HCT116 (cell line): Measurements from ENCODE around the gene LIPI. TPM values are rescaled to one million over a fixed set of nuclear protein-coding genes. Genes with fewer than 3 reads are reported as not detected.

ENCODE experiments used
- ATAC-seq: fragments of 200-7000 bp; cut with Tn5 transposase; 2 replicates; pipeline ENCODE4 v1.9.1; 2020; ENCODE audit warnings: mild to moderate bottlenecking, moderate library complexity
- BruUV-seq: library from RNA; stranded (reverse); fragments of 400-500 nt; replicated peaks from 2 replicates; lab custom pipeline; 2021; lab: Mats Ljungman, UMichigan
- CTCF ChIA-PET: fragments of 300-600 bp; sonication (Branson Sonifier 250); formaldehyde crosslinking; loops from one replicate; lab custom pipeline; 2021; ENCODE audit warnings: antibody characterized with exemption; lab: Charles Lee
- POLR2A ChIA-PET: fragments of 300-600, 350-600 bp; sonication (Branson Sonifier 250); formaldehyde crosslinking; loops from one replicate; lab custom pipeline; 2021; ENCODE audit warnings: antibody characterized with exemption; lab: Charles Lee
- RAD21 ChIA-PET, 2 experiments: fragments of 300-600 bp; sonication (Branson Sonifier 250); formaldehyde crosslinking; loops; one replicate each; lab custom pipeline; 2023; ENCODE audit warnings: low total read pairs in 2 of 2; ENCODE audit not compliant: uncharacterized antibody in 2 of 2, unreplicated experiment in 2 of 2, low non-redundant PET in 1 of 2; lab: Charles Lee
- DNase-seq: peaks from one replicate; pipeline ENCODE4 v3.0.0-alpha.2; 2010; ENCODE audit warnings: low read depth, low spot score
- H2AFZ ChIP-seq: fragments of 200-600 bp; shearing (Covaris generic), sonication (generic); 2 replicates; pipeline ENCODE4 v1.6.1; 2017; ENCODE audit warnings: low read depth, mixed run types, mixed read lengths, antibody characterized with exemption, low read length; ENCODE audit not compliant: poor library complexity, severe bottlenecking
- H3K27ac ChIP-seq: 2 replicates; pipeline ENCODE4 v1.5.1; 2012; ENCODE audit warnings: low read depth, low read length
- H3K27me3 ChIP-seq: fragments of 200-600 bp; sonication (generic); 2 replicates; pipeline ENCODE4 v1.6.1; 2016; ENCODE audit warnings: mixed run types, low read length, mixed read lengths; ENCODE audit not compliant: insufficient read depth
- H3K36me3 ChIP-seq, 2 experiments: fragments of 200-500 bp in 1 of 2; fragments of 200-600 bp in 1 of 2; sonication (Bioruptor generic) in 1 of 2; sonication (generic) in 1 of 2; 2 replicates each; pipeline versions ENCODE4 v1.5.1 to v1.6.1; 2014 to 2016; ENCODE audit warnings: low read length in 2 of 2, inconsistent platforms in 1 of 2, mixed read lengths in 1 of 2, mixed run types in 1 of 2; ENCODE audit not compliant: insufficient read depth in 2 of 2, control insufficient read depth in 1 of 2
- H3K4me1 ChIP-seq, 2 experiments: fragments of 200-600 bp in 1 of 2; sonication (generic) in 1 of 2; 2 replicates each; pipeline versions ENCODE4 v1.5.1 to v1.6.1; 2012 to 2017; ENCODE audit warnings: low read length in 2 of 2, inconsistent platforms in 1 of 2, mild to moderate bottlenecking in 1 of 2, mixed read lengths in 1 of 2, mixed run types in 1 of 2, moderate library complexity in 1 of 2; ENCODE audit not compliant: insufficient read depth in 2 of 2, control insufficient read depth in 1 of 2
- H3K4me2 ChIP-seq: fragments of 200-600 bp; sonication (generic); 2 replicates; pipeline ENCODE4 v1.6.1; 2017; ENCODE audit warnings: mixed run types, low read length, mixed read lengths
- H3K4me3 ChIP-seq, 2 experiments: fragments of 200-600 bp in 1 of 2; sonication (generic) in 1 of 2; replicated peaks in 1 of 2; 2 replicates each; pipeline ENCODE4 v1.5.1; 2011 to 2016; ENCODE audit warnings: low read length in 2 of 2, control low read depth in 1 of 2, low read depth in 1 of 2, mild to moderate bottlenecking in 1 of 2, mixed read lengths in 1 of 2, mixed run types in 1 of 2
- H3K79me2 ChIP-seq: fragments of 200-600 bp; sonication (generic); 2 replicates; pipeline ENCODE4 v1.6.1; 2017; ENCODE audit warnings: mild to moderate bottlenecking, mixed run types, low read length, moderate library complexity, mixed read lengths; ENCODE audit not compliant: insufficient read depth
- H3K9ac ChIP-seq: fragments of 200-600 bp; sonication (generic); 2 replicates; pipeline ENCODE4 v1.6.1; 2016; ENCODE audit warnings: low read length, mixed read lengths
- H3K9me2 ChIP-seq: fragments of 200-600 bp; sonication (generic), shearing (Covaris generic); 2 replicates; pipeline ENCODE4 v1.6.1; 2017; ENCODE audit warnings: mixed run types, mild to moderate bottlenecking, moderate library complexity; ENCODE audit not compliant: insufficient read depth
- H3K9me3 ChIP-seq, 2 experiments: fragments of 200-500 bp in 1 of 2; fragments of 200-600 bp in 1 of 2; sonication (Bioruptor generic) in 1 of 2; sonication (generic) in 1 of 2; 2 replicates each; pipeline ENCODE4 v1.6.1; 2014 to 2017; ENCODE audit warnings: low read length in 2 of 2, mixed read lengths in 2 of 2, inconsistent platforms in 1 of 2, low read depth in 1 of 2, mild to moderate bottlenecking in 1 of 2, mixed run types in 1 of 2, moderate library complexity in 1 of 2; ENCODE audit not compliant: control insufficient read depth in 1 of 2, insufficient read depth in 1 of 2
- H4K20me1 ChIP-seq: fragments of 200-600 bp; sonication (generic), shearing (Covaris generic); 2 replicates; pipeline ENCODE4 v1.6.1; 2017; ENCODE audit warnings: mixed run types, mild to moderate bottlenecking, moderate library complexity; ENCODE audit not compliant: insufficient read depth
- EZH2 ChIP-seq: fragments of 200-600 bp; sonication (generic); IDR thresholded peaks from 2 replicates; pipeline ENCODE4 v1.6.1; 2017; ENCODE audit warnings: antibody characterized with exemption, mixed run types
- FOSL1 ChIP-seq: IDR thresholded peaks from 2 replicates; pipeline ENCODE4 v1.6.1; 2012; ENCODE audit warnings: low read depth
- SP1 ChIP-seq: IDR thresholded peaks from 2 replicates; pipeline ENCODE4 v1.6.1; 2012; ENCODE audit warnings: low read depth
- ZNF274 ChIP-seq: fragments of 200-500 bp; sonication (Bioruptor generic); IDR thresholded peaks from 2 replicates; pipeline ENCODE4 v1.6.1; 2014; ENCODE audit warnings: mild to moderate bottlenecking, low read depth, low read length, inconsistent platforms
- intact Hi-C: fragments of 100-400 bp; cut with micrococcal nuclease; formaldehyde crosslinking; loops from 2 replicates; pipeline ENCODE4 v1.10.0; 2022
- total RNA-seq: library from RNA; stranded (reverse); gene quantifications from one replicate; pipeline ENCODE4 v1.2.1, GENCODE V29; 2021; ENCODE audit not compliant: unreplicated experiment
- TF ChIP-seq, protein P1 (sequence below): IDR thresholded peaks from 2 replicates; pipeline ENCODE4 v1.6.1; 2011; ENCODE audit warnings: mild to moderate bottlenecking, low read length, moderate library complexity; ENCODE audit not compliant: insufficient replicate concordance; ENCODE audit errors: extremely low read depth
- TF ChIP-seq, protein P2 (sequence below), 3 experiments: fragments of 200-600 bp in 1 of 3; sonication (generic) in 1 of 3; IDR thresholded peaks in 2 of 3; conservative IDR thresholded peaks in 1 of 3; 2 replicates each; pipeline ENCODE4 v1.5.1; 2012 to 2017; ENCODE audit warnings: low read depth in 2 of 3, low read length in 2 of 3, antibody characterized with exemption in 1 of 3, borderline replicate concordance in 1 of 3, control low read depth in 1 of 3, mild to moderate bottlenecking in 1 of 3, mixed read lengths in 1 of 3, mixed run types in 1 of 3, moderate library complexity in 1 of 3; ENCODE audit not compliant: insufficient read depth in 1 of 3

LIPI gene
- total RNA-seq, 1 experiment from 2014 or later, result not detected

DNA sequence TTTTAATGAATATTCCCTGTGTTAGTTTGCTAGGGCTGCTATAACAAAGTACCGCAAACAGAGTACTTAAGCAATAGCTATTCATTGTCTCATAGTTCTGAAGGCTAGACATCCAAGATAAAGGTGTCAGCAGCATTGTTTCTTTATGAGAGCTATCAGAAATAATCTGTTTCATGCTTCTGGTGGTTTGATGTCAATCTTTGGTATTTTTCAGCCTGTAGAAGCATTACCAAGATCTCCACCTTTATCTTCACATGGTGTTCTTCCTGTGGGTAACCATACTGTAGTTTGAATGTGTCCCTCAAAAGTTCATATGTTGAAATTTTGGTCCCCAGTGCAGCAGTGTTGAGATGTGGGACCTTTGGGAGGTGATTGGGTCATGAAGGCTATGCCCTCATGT lies 12.6 kb upstream of the LIPI start:
- TF ChIP-seq, protein P1, sequence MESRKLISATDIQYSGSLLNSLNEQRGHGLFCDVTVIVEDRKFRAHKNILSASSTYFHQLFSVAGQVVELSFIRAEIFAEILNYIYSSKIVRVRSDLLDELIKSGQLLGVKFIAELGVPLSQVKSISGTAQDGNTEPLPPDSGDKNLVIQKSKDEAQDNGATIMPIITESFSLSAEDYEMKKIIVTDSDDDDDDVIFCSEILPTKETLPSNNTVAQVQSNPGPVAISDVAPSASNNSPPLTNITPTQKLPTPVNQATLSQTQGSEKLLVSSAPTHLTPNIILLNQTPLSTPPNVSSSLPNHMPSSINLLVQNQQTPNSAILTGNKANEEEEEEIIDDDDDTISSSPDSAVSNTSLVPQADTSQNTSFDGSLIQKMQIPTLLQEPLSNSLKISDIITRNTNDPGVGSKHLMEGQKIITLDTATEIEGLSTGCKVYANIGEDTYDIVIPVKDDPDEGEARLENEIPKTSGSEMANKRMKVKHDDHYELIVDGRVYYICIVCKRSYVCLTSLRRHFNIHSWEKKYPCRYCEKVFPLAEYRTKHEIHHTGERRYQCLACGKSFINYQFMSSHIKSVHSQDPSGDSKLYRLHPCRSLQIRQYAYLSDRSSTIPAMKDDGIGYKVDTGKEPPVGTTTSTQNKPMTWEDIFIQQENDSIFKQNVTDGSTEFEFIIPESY, result no peak
- no peaks in the 10 kb centered on the region for H3K36me3 ChIP-seq
- H3K9me2 ChIP-seq, result no peaks in the 10 kb centered on the region
- no TSS peak for BruUV-seq
- intact Hi-C loops, result no loop called here
- no peaks in the 10 kb centered on the region for H3K79me2 ChIP-seq
- no peak overlapping the region for H3K4me3 ChIP-seq
- no peak overlapping the region for H2AFZ ChIP-seq
- no peaks in the 10 kb centered on the region for H3K4me1 ChIP-seq
- RAD21 ChIA-PET, result no interaction called here
- POLR2A ChIA-PET, result no interaction called here
- H3K27ac ChIP-seq, result no peak overlapping the region
- H3K9me3 ChIP-seq, result peaks cover 0 to 26% of the 10 kb centered on the region in 2 experiments; a peak in 2 of 4 replicates
- no peak for DNase-seq
- no peak for ATAC-seq
- H3K27me3 ChIP-seq, result no peaks in the 10 kb centered on the region
- H3K9ac ChIP-seq, result no peak overlapping the region
- no peak overlapping the region for H3K4me2 ChIP-seq
- H4K20me1 ChIP-seq, result no peaks in the 10 kb centered on the region
- CTCF ChIA-PET, result no interaction called here

DNA sequence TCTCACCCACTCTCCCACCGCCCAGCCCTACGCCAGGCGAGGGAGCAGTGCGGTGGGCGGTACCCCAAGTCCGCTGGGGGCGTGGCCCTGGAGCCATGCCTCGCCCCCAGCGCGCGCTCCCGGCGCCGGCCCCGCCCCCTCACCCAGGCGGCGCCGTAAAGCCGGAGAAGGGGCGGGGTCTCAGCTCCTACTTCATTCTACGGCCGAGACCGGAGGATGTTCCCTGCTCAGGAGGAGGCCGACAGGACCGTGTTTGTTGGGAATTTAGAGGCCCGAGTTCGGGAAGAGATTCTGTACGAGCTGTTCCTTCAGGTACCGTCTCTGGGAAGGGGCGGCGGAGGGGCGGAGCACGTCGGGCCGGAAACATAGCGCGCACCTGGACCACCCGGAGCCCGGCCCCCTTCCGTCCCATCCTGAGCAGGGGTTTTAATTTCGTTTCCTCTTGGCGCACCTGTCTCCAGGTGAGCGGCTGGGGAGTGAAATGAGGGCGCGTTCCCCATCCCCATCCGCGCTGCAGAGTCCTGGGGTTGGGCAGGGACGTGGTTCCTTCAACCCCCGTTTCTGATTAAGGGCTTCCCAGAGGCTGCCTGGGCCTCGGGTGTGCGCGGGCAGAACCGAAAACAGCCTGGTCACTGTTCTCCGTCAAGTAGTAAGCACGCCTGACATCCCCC lies 5.4 kb upstream of the LIPI start, which contains the start of gene RBM11:
Gene RBM11, plus strand, starts transcription at position 187 of the 671 bp plus-strand sequence. Its CDS starts 30 bp downstream, at position 217.
- intact Hi-C loops, result no loop called here
- Histone ChIP-seq H3K27ac (no peak within 1 kb of the TSS), H3K9me3 (peaks cover 0 to 3% of the 10 kb centered on the region in 2 experiments; a peak in 2 of 4 replicates), H3K4me2 (no peak within 1 kb of the TSS)
- no peak for TF ChIP-seq FOSL1
- no peak for TF ChIP-seq ZNF274
- TF ChIP-seq, protein P2, sequence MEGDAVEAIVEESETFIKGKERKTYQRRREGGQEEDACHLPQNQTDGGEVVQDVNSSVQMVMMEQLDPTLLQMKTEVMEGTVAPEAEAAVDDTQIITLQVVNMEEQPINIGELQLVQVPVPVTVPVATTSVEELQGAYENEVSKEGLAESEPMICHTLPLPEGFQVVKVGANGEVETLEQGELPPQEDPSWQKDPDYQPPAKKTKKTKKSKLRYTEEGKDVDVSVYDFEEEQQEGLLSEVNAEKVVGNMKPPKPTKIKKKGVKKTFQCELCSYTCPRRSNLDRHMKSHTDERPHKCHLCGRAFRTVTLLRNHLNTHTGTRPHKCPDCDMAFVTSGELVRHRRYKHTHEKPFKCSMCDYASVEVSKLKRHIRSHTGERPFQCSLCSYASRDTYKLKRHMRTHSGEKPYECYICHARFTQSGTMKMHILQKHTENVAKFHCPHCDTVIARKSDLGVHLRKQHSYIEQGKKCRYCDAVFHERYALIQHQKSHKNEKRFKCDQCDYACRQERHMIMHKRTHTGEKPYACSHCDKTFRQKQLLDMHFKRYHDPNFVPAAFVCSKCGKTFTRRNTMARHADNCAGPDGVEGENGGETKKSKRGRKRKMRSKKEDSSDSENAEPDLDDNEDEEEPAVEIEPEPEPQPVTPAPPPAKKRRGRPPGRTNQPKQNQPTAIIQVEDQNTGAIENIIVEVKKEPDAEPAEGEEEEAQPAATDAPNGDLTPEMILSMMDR (IDR thresholded peaks at IDR 0.05 in 2 of 3, conservative IDR thresholded peaks at IDR 0.05 in 1 of 3; ENCODE audit: borderline replicate concordance in 1 of 3, insufficient read depth in 1 of 3, low read depth in 2 of 3, low read length in 2 of 3), result no peak
- no peak for TF ChIP-seq EZH2
- TF ChIP-seq SP1, result no peak
- TF ChIP-seq, all 23 proteins: peak for 0
- no TSS peak for BruUV-seq
- DNase-seq (no peak), ATAC-seq (no peak)
- Histone ChIP-seq H3K79me2 (no peaks in the 10 kb centered on the region), H3K4me1 (no peaks in the 10 kb centered on the region), H3K9me2 (no peaks in the 10 kb centered on the region), H3K9ac (no peak within 1 kb of the TSS), H3K36me3 (no peaks in the 10 kb centered on the region), H4K20me1 (no peaks in the 10 kb centered on the region), H2AFZ (no peak within 1 kb of the TSS), H3K4me3 (no peak within 1 kb of the TSS), H3K27me3 (no peaks in the 10 kb centered on the region)
- CTCF ChIA-PET, result no interaction called here
- RAD21 ChIA-PET, result no interaction called here
- POLR2A ChIA-PET, result no interaction called here
